Iris pigment epithelial cell (primary cell): Measurements from ENCODE around the gene MAP3K19.
"Not testable (repeated sequence)": the region's sequence is repeated elsewhere in the genome, so short reads cannot be mapped to it uniquely, and the experiment has no call there.

ENCODE experiments used
- DNase-seq: peaks from one replicate; pipeline ENCODE4 v3.0.0-alpha.2; 2011; ENCODE audit warnings: low read depth

Gene MAP3K19

GRCh38 chr2:135050684-135051083 is 3.4 kb upstream of the MAP3K19 start:
- no peak for DNase-seq

GRCh38 chr2:135050132-135050531 is 2.9 kb upstream of the MAP3K19 start:
- DNase-seq = no peak

- DNase-seq = no peak
These were observed 875 bp upstream of the MAP3K19 start for GRCh38 chr2:135048122-135048521.

GRCh38 chr2:135043345-135043744 is 3.9 kb downstream of the MAP3K19 start:
- DNase-seq = no peak

- peak; percentile 47 for DNase-seq
These were observed 9.4 kb downstream of the MAP3K19 start for GRCh38 chr2:135037831-135038230.

- not testable (repeated sequence) for DNase-seq
These were observed 14.0 kb downstream of the MAP3K19 start for GRCh38 chr2:135033216-135033615.

- peak; percentile 68 for DNase-seq
These were observed 16.4 kb downstream of the MAP3K19 start for GRCh38 chr2:135030826-135031225.

GRCh38 chr2:135029481-135030134 is 17.6 kb downstream of the MAP3K19 start:
- no peak for DNase-seq

GRCh38 chr2:135023886-135024485 is 23.3 kb downstream of the MAP3K19 start:
- no peak for DNase-seq

GRCh38 chr2:135022952-135023880 is 24.0 kb downstream of the MAP3K19 start:
- no peak for DNase-seq

GRCh38 chr2:135021618-135022017 is 25.6 kb downstream of the MAP3K19 start:
- DNase-seq = no peak

GRCh38 chr2:135011633-135012032 is 35.6 kb downstream of the MAP3K19 start:
- no peak for DNase-seq

- no peak for DNase-seq
These were observed 36.9 kb downstream of the MAP3K19 start for GRCh38 chr2:135010200-135010942.

GRCh38 chr2:135009339-135009738 is 37.9 kb downstream of the MAP3K19 start:
- DNase-seq = no peak

GRCh38 chr2:135005753-135006152 is 41.5 kb downstream of the MAP3K19 start:
- no peak for DNase-seq

GRCh38 chr2:135004005-135004746 is 43.1 kb downstream of the MAP3K19 start:
- DNase-seq = peak; percentile 69

GRCh38 chr2:135002836-135003235 is 44.4 kb downstream of the MAP3K19 start:
- DNase-seq = no peak

- DNase-seq = no peak
These were observed 47.7 kb downstream of the MAP3K19 start for GRCh38 chr2:134999521-134999920.

GRCh38 chr2:134988994-134989605 is 58.1 kb downstream of the MAP3K19 start:
- DNase-seq = peak; percentile 45

GRCh38 chr2:134985061-134985460 is 62.2 kb downstream of the MAP3K19 start:
- no peak for DNase-seq

- no peak for DNase-seq
These were observed 64.6 kb downstream of the MAP3K19 start for GRCh38 chr2:134982603-134983002.
